ENCODE measurements around the gene AWAT1.
"Not testable (repeated sequence)": the region's sequence is repeated elsewhere in the genome, so short reads cannot be mapped to it uniquely, and the experiment has no call there.

AWAT1 gene

DNA sequence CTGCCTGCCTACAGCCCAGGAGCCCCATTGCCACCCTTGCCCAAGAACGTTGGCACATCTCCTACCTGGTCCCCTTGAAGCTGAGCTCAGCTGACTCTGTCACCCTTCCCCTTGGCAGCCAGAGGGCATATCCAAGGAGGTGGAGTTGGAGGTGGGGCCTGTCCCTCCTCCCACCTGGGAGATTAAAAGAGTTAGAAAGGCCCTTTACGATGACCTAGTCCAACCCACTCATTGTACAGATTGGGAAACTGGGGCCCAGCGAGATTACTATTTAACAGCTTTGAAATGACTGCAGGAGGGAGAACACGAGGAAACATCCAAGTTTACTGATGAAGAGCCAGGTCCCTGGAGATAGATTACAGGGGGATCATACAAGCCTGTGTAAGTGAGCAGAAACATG lies 25.6 kb downstream of the AWAT1 start, which contains the start of gene P2RY4:
P2RY4 (minus strand) TSS at position 101 of the 400 bp plus-strand sequence. CDS start 580 bp downstream, outside the sequence.
- Histone ChIP-seq H3K27me3 (ENCODE audit: low read depth, low read length) (no peaks in the 10 kb centered on the region), H2AFZ (ENCODE audit: low read depth, low read length) (no peak within 1 kb of the TSS), H4K20me1 (ENCODE audit: insufficient read depth, low read length) (no peaks in the 10 kb centered on the region), H3K79me2 (ENCODE audit: low read length) (no peaks in the 10 kb centered on the region), H3K9ac (ENCODE audit: low read length) (no peak within 1 kb of the TSS), H3K27ac (ENCODE audit: low read length) (no peak within 1 kb of the TSS), H3K9me3 (ENCODE audit: insufficient read depth, low read length) (no peaks in the 10 kb centered on the region), H3K4me1 (ENCODE audit: low read length) (no peaks in the 10 kb centered on the region; the same call in 1 of the 2 replicates), H3K4me3 (ENCODE audit: low read length) (no peak within 1 kb of the TSS), H3K4me2 (ENCODE audit: low read length) (no peak within 1 kb of the TSS), H3K36me3 (replicated peaks; ENCODE audit: low read depth, low read length) (no peaks in the 10 kb centered on the region)
- TF ChIP-seq, protein P1, sequence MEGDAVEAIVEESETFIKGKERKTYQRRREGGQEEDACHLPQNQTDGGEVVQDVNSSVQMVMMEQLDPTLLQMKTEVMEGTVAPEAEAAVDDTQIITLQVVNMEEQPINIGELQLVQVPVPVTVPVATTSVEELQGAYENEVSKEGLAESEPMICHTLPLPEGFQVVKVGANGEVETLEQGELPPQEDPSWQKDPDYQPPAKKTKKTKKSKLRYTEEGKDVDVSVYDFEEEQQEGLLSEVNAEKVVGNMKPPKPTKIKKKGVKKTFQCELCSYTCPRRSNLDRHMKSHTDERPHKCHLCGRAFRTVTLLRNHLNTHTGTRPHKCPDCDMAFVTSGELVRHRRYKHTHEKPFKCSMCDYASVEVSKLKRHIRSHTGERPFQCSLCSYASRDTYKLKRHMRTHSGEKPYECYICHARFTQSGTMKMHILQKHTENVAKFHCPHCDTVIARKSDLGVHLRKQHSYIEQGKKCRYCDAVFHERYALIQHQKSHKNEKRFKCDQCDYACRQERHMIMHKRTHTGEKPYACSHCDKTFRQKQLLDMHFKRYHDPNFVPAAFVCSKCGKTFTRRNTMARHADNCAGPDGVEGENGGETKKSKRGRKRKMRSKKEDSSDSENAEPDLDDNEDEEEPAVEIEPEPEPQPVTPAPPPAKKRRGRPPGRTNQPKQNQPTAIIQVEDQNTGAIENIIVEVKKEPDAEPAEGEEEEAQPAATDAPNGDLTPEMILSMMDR (IDR thresholded peaks at IDR 0.05; ENCODE audit: low read depth, low read length) = no peak
- no peak for TF ChIP-seq EZH2phosphoT487 (IDR thresholded peaks at IDR 0.05; ENCODE audit: low read depth)

GRCh38 chrX:70262952-70263567 lies 28.6 kb downstream of the AWAT1 start:
- Histone ChIP-seq H3K36me3 (replicated peaks; ENCODE audit: low read depth, low read length) (no peaks in the 10 kb centered on the region), H3K27me3 (ENCODE audit: low read depth, low read length) (no peaks in the 10 kb centered on the region), H3K9me3 (ENCODE audit: insufficient read depth, low read length) (no peaks in the 10 kb centered on the region), H3K4me1 (ENCODE audit: low read length) (no peaks in the 10 kb centered on the region; the same call in 1 of the 2 replicates), H2AFZ (ENCODE audit: low read depth, low read length) (no peak overlapping the region), H3K79me2 (ENCODE audit: low read length) (no peaks in the 10 kb centered on the region), H3K27ac (ENCODE audit: low read length) (no peak overlapping the region), H3K4me2 (ENCODE audit: low read length) (no peak overlapping the region), H3K4me3 (ENCODE audit: low read length) (no peak overlapping the region), H4K20me1 (ENCODE audit: insufficient read depth, low read length) (no peaks in the 10 kb centered on the region), H3K9ac (ENCODE audit: low read length) (no peak overlapping the region)
- no peak for TF ChIP-seq EZH2phosphoT487 (IDR thresholded peaks at IDR 0.05; ENCODE audit: low read depth)
- TF ChIP-seq, protein P1 (IDR thresholded peaks at IDR 0.05; ENCODE audit: low read depth, low read length) = peak; percentile 52

DNA sequence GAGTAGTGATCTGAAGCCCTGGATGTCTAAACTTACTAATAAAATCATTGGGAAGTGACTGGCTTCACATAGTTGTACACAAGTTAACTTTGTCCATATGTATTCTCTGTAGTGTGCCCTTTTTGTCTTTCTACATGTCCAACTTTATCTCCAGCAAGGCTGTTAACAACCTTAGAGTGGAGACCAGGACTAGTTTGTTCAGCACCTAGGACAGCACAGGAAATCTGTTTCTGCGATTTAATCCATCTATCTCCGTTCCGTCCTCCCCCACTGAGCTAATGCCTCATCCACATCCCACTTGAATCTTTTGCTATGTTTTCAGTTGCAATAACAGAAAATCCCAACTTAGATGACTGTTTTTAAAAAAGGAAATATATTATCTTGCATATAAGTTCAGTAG lies 30.3 kb downstream of the AWAT1 start:
- Histone ChIP-seq H2AFZ (ENCODE audit: low read depth, low read length) (no peak overlapping the region), H3K4me2 (ENCODE audit: low read length) (no peak overlapping the region)

GRCh38 chrX:70268034-70268433 lies 33.6 kb downstream of the AWAT1 start, which contains the start of gene ARR3:
Gene ARR3 (plus strand): TSS chrX:70268334. CDS start chrX:70269386, 1,052 bp downstream.
- Histone ChIP-seq H3K9me3 (ENCODE audit: insufficient read depth, low read length) (no peaks in the 10 kb centered on the region), H2AFZ (ENCODE audit: low read depth, low read length) (no peak within 1 kb of the TSS), H3K9ac (ENCODE audit: low read length) (no peak within 1 kb of the TSS), H3K27ac (ENCODE audit: low read length) (no peak within 1 kb of the TSS), H3K4me3 (ENCODE audit: low read length) (no peak within 1 kb of the TSS), H3K27me3 (ENCODE audit: low read depth, low read length) (no peaks in the 10 kb centered on the region), H3K4me2 (ENCODE audit: low read length) (no peak within 1 kb of the TSS), H3K36me3 (replicated peaks; ENCODE audit: low read depth, low read length) (no peaks in the 10 kb centered on the region), H3K4me1 (ENCODE audit: low read length) (no peaks in the 10 kb centered on the region), H3K79me2 (ENCODE audit: low read length) (no peaks in the 10 kb centered on the region), H4K20me1 (ENCODE audit: insufficient read depth, low read length) (no peaks in the 10 kb centered on the region)
- TF ChIP-seq, protein P1 (IDR thresholded peaks at IDR 0.05; ENCODE audit: low read depth, low read length) = no peak
- no peak for TF ChIP-seq EZH2phosphoT487 (IDR thresholded peaks at IDR 0.05; ENCODE audit: low read depth)

More for the DNA sequence above, 30.3 kb downstream of the AWAT1 start:
- Histone ChIP-seq H3K9ac (ENCODE audit: low read length) (no peak overlapping the region), H3K36me3 (replicated peaks; ENCODE audit: low read depth, low read length) (no peaks in the 10 kb centered on the region), H3K79me2 (ENCODE audit: low read length) (no peaks in the 10 kb centered on the region), H4K20me1 (ENCODE audit: insufficient read depth, low read length) (no peaks in the 10 kb centered on the region), H3K4me3 (ENCODE audit: low read length) (no peak overlapping the region), H3K27ac (ENCODE audit: low read length) (no peak overlapping the region), H3K27me3 (ENCODE audit: low read depth, low read length) (no peaks in the 10 kb centered on the region), H3K4me1 (ENCODE audit: low read length) (no peaks in the 10 kb centered on the region), H3K9me3 (ENCODE audit: insufficient read depth, low read length) (no peaks in the 10 kb centered on the region)
- TF ChIP-seq, protein P1 (IDR thresholded peaks at IDR 0.05; ENCODE audit: low read depth, low read length) = no peak
- TF ChIP-seq EZH2phosphoT487 (IDR thresholded peaks at IDR 0.05; ENCODE audit: low read depth) = no peak

GRCh38 chrX:70274029-70274428 lies 39.6 kb downstream of the AWAT1 start:
- not testable (repeated sequence) for H3K4me3 ChIP-seq (ENCODE audit: low read length); H3K9me3 ChIP-seq (ENCODE audit: insufficient read depth, low read length); H3K4me2 ChIP-seq (ENCODE audit: low read length); H4K20me1 ChIP-seq (ENCODE audit: insufficient read depth, low read length); H3K4me1 ChIP-seq (ENCODE audit: low read length); H3K36me3 ChIP-seq (replicated peaks; ENCODE audit: low read depth, low read length); H3K79me2 ChIP-seq (ENCODE audit: low read length); H3K27me3 ChIP-seq (ENCODE audit: low read depth, low read length); H3K27ac ChIP-seq (ENCODE audit: low read length); H3K9ac ChIP-seq (ENCODE audit: low read length); H2AFZ ChIP-seq (ENCODE audit: low read depth, low read length)

Data from OCI-LY3 (cell line).